ENCODE results near the gene IER5L. TPM values are rescaled to one million over a fixed set of nuclear protein-coding genes. Genes with fewer than 3 reads are reported as not detected.
A peak's percentile ranks its signal among the peaks of the same experiment; 100 is the strongest.

The IER5L gene
- total and polyA plus RNA-seq, 10 donors: 3.9 to 14.0 (median 8.2) TPM

DNA sequence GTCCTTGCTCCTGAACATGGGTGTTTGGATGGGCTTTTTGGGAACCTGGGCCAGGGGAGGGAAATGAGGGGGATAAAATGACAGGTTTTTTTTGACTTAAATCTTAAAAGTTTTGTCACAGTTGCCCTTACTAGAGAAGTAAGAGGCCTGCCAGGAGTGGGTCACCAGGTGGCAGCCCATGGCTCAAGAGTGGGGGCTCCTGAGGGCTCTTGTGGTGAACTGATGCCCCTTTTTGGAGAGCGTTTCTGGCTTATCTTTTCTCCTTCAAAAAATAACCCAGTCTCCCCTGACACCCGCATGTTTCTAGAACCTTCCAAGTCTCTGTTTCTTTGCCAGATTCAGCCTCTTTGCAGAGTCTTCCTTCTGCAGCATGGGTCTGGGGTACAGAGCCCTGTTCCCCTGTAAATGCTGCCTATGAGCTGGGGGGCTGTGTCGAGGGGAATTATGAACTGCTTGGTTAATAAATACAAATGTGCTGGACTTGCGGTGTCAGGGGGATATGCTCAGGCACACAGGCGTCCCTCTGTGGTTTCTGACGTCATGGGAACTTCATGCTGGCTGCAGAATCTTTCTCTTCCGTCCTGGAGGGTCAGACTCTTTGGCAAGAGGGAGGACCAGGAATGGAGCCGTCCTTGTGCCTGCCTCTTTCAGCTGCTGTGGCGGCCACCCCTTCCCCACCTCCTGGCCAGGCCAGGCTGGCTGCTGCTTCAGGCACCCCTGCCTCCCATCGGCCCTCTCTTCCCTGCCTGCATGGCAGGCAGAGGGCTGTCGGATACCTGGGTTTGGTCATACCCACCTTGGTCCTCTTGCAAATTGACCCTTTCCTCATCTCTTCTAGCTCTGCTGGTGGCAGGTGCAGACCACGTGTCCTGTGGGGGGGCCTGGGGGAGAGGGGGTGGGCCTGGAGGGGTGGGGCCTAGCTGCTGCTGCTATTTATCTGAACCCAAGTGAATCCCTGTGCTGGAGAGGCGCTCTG, 36.7 kb downstream of the IER5L start:
- H3K27ac ChIP-seq: peak overlapping the region; percentile 83 to 100 (median 98)
- intact Hi-C loops (cut with DNase I; ENCODE audit: low total_unique reads): no loop called here
- H3K27me3 ChIP-seq (replicated peaks in 1 of 7): no peaks in the 10 kb centered on the region
- peak overlapping the region in 6 of 8 donors; percentile 4 to 68 (median 40) for H3K4me3 ChIP-seq
- TF ChIP-seq, protein P1, sequence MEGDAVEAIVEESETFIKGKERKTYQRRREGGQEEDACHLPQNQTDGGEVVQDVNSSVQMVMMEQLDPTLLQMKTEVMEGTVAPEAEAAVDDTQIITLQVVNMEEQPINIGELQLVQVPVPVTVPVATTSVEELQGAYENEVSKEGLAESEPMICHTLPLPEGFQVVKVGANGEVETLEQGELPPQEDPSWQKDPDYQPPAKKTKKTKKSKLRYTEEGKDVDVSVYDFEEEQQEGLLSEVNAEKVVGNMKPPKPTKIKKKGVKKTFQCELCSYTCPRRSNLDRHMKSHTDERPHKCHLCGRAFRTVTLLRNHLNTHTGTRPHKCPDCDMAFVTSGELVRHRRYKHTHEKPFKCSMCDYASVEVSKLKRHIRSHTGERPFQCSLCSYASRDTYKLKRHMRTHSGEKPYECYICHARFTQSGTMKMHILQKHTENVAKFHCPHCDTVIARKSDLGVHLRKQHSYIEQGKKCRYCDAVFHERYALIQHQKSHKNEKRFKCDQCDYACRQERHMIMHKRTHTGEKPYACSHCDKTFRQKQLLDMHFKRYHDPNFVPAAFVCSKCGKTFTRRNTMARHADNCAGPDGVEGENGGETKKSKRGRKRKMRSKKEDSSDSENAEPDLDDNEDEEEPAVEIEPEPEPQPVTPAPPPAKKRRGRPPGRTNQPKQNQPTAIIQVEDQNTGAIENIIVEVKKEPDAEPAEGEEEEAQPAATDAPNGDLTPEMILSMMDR (IDR thresholded peaks at IDR 0.05 in 8 of 11, conservative IDR thresholded peaks at IDR 0.05 in 3 of 11): peak in 2 of 11 experiments; percentile 6 to 8
- TF ChIP-seq POLR2A (IDR thresholded peaks at IDR 0.05) (no peak), POLR2AphosphoS5 (IDR thresholded peaks at IDR 0.05) (peak; percentile 57 to 80 (median 69))
- peaks cover 39 to 100% (median 90%) of the 10 kb centered on the region in 6 donors for H3K4me1 ChIP-seq
- no peaks in the 10 kb centered on the region for H3K9me3 ChIP-seq
- 12 to 22% (median 18%) methylated on average over 11 to 13 of the region's 13 CpGs for WGBS, 5 donors
- peak; percentile 82 for DNase-seq
- peaks cover 0 to 69% (median 21%) of the 10 kb centered on the region in 6 donors for H3K36me3 ChIP-seq

GRCh38 chr9:129140397-129141065, 37.5 kb downstream of the IER5L start:
- Histone ChIP-seq H3K4me3 (peak overlapping the region in 7 of 8 donors; percentile 9 to 68 (median 40)), H3K9me3 (no peaks in the 10 kb centered on the region), H3K36me3 (peaks cover 0 to 69% (median 27%) of the 10 kb centered on the region in 6 donors), H3K27me3 (replicated peaks in 1 of 7) (no peaks in the 10 kb centered on the region), H3K27ac (peak overlapping the region; percentile 83 to 100 (median 98)), H3K4me1 (peaks cover 39 to 99% (median 84%) of the 10 kb centered on the region in 6 donors)
- intact Hi-C loops (cut with DNase I; ENCODE audit: low total_unique reads): no loop called here
- 19 to 29% (median 24%) methylated on average over 4 to 8 of the region's 8 CpGs for WGBS, 5 donors
- peak; percentile 85 for DNase-seq
- TF ChIP-seq POLR2A (IDR thresholded peaks at IDR 0.05) (no peak), POLR2AphosphoS5 (IDR thresholded peaks at IDR 0.05) (peak in 1 of 3 donors; percentile 48)
- TF ChIP-seq, protein P1 (IDR thresholded peaks at IDR 0.05 in 8 of 11, conservative IDR thresholded peaks at IDR 0.05 in 3 of 11): no peak

- Histone ChIP-seq H3K27ac (peak overlapping the region; percentile 83 to 100 (median 98)), H3K9me3 (no peaks in the 10 kb centered on the region), H3K36me3 (peaks cover 0 to 69% (median 32%) of the 10 kb centered on the region in 6 donors), H3K27me3 (replicated peaks in 1 of 7) (no peaks in the 10 kb centered on the region), H3K4me1 (peaks cover 39 to 94% (median 79%) of the 10 kb centered on the region in 6 donors), H3K4me3 (peak overlapping the region; percentile 9 to 68 (median 40))
- TF ChIP-seq, protein P1 (IDR thresholded peaks at IDR 0.05 in 8 of 11, conservative IDR thresholded peaks at IDR 0.05 in 3 of 11): no peak
- TF ChIP-seq POLR2AphosphoS5 (IDR thresholded peaks at IDR 0.05) (peak in 2 of 3 donors; percentile 73 to 88), POLR2A (IDR thresholded peaks at IDR 0.05) (peak in 1 of 3 donors; percentile 46)
- peak; percentile 91 for DNase-seq
- intact Hi-C loops (cut with DNase I; ENCODE audit: low total_unique reads): loop anchor here (2.0 kb wide), 1 partner anchor 471 kb away; no protein-coding TSS in a partner anchor
- WGBS, 5 donors: 0 to 2% (median 1%) methylated on average over 11 of the region's 11 CpGs
Observed at GRCh38 chr9:129139993-129140396, 38.1 kb downstream of the IER5L start.
